NB4 (cell line): ENCODE results near the gene ACOXL.

Experiments
- MYC ChIP-seq: IDR thresholded peaks from 2 replicates; pipeline ENCODE4 v1.6.1; 2011; ENCODE audit warnings: low read depth, low read length
- POLR2A ChIP-seq: IDR thresholded peaks from 2 replicates; pipeline ENCODE4 v1.6.1; 2011; ENCODE audit warnings: mild to moderate bottlenecking; ENCODE audit not compliant: insufficient read length; ENCODE audit errors: extremely low read depth
- TF ChIP-seq, protein P1 (sequence below): IDR thresholded peaks from one replicate; pipeline ENCODE4 v1.5.1; 2012; ENCODE audit warnings: low read depth, low read length

DNA sequence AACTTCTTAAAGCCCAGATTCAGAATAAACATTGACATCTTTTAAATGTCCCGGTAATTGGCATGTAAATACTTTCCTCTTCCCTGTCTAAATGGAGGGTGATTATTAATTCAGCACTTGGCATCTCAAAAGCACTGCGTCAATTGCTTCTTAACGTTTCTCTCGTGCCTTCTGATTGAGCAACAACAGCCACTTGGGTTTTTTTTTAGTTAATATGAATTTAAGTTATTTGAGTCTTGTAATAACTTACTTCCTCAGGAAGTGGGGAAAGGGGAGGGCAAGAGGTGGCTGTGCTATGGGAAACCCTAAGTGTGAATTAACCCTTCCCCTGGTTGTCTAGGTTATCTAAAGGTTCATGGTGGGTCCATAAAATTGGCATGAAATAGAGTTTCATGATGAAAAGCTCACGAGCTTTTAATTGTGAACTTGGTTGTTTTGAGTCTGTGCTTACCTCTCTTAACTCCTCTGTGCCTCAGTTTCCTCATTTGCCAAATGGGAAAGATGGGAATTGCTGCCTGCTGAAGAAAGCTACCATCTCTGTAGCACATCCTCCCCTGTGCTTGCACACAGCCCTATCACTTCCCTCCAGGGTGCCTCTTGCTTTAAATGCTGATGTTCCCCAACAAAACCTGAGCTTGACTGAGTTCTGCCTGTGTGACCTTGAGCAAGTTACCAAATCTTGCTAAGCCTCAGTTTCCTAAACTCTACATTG lies 262.0 kb downstream of the ACOXL start:
- TF ChIP-seq, protein P1, sequence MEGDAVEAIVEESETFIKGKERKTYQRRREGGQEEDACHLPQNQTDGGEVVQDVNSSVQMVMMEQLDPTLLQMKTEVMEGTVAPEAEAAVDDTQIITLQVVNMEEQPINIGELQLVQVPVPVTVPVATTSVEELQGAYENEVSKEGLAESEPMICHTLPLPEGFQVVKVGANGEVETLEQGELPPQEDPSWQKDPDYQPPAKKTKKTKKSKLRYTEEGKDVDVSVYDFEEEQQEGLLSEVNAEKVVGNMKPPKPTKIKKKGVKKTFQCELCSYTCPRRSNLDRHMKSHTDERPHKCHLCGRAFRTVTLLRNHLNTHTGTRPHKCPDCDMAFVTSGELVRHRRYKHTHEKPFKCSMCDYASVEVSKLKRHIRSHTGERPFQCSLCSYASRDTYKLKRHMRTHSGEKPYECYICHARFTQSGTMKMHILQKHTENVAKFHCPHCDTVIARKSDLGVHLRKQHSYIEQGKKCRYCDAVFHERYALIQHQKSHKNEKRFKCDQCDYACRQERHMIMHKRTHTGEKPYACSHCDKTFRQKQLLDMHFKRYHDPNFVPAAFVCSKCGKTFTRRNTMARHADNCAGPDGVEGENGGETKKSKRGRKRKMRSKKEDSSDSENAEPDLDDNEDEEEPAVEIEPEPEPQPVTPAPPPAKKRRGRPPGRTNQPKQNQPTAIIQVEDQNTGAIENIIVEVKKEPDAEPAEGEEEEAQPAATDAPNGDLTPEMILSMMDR: no peak
- TF ChIP-seq POLR2A (no peak), MYC (peak; percentile 5; the same call in 1 of the 2 replicates)
